GM21717 (cell line): ENCODE results near the gene KCTD2.

ENCODE experiments used
- ATAC-seq: cut with Tn5 transposase; IDR thresholded peaks from one replicate; pipeline ENCODE4 v1.9.1; 2021; ENCODE audit warnings: mild to moderate bottlenecking, moderate library complexity; ENCODE audit not compliant: unreplicated experiment

The KCTD2 gene

DNA sequence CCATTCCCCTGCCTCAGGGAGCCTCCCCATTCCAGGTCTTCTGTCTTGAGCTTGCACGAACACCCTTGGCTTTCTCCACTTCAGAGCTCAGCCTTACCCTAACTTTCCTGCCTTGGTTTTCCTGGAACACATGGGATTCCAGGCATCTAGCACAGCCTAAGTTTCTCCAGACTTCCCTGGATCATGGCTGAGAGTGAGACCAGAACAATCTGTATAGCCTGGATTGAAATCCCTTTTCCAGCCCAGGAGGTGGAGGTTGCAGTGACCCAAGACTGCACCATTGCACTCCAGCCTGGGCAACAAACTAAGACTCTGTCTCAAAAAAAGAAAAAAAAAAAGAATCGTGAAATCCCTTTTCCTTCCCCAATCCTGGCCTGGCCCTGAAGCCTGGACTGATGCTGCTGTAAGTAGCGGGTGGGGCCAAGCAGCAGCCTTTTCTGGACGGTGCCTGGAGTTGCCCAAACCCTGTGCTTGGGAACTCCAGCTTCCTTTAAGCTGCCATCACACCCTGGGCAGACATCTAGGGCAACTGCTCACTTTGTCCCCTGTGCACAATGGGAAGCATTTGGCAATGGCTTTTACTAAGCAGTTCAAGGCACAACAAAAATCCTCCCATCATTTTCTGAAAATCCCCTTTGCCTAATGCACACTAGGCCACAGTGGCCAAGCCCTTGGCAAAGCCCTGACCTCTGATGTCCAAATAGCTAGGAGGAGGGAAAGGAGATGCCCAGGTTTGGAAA is 28.7 kb downstream of the KCTD2 start:
- no peak for ATAC-seq

DNA sequence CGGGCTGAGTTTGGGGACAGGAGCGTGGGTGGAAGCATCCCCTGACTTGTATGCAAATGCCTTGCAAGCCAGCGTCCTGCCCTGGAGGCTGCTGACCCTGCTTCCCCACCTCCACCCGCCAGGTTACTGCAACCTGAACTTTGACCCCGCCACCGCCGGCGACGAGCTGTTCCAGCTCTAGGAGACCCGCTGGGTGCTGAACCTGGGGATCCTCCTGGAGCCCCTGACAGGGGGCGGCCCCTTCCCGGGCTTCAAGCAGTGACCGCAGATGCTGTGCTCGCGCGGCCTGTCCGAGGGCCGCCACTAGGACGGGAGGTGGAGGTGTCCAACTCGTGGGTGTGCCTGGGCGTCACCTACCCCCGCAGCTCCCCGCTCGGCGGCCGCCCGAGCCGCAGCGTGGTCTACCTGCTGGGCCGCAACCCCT is 30.1 kb downstream of the KCTD2 start:
- ATAC-seq, result no peak

DNA sequence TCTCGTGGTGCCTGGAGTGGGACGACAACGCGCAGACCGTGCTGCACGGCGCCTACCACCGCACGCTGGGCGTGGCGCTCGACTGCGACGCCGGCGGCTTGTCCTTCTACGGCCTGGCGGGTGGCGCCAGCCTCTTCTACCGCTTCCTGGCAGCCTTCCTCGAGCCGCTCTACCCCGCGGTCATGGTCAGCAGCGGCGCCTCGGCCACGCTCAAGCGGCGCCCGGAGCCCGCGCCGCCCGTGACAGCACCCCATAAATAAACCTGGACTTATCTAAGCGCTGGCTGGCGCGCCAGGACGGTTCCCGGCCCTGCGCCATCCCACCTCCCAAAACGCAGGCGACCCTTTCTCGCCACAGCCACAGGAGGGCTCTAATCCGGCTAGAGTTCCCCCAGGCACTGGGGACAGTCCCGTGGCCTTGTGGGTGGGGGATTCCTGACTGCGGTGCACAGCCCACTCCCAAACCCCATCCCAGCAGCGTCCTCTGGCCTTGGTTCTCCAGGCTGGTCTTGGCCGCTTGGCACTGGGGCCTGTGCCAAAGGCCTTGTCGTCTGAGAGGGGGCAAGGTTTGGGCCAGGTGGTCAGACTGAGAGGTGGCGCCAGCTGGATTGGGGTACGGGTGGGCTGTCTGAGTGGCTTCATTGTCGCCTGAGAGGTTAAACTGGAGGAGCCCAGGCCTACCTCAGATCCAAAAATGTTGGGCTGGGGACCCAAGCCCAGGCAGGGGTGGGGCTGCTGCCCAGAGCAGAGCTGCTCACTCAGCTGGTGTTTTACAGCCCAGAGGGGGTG is 30.7 kb downstream of the KCTD2 start:
- no peak for ATAC-seq

DNA sequence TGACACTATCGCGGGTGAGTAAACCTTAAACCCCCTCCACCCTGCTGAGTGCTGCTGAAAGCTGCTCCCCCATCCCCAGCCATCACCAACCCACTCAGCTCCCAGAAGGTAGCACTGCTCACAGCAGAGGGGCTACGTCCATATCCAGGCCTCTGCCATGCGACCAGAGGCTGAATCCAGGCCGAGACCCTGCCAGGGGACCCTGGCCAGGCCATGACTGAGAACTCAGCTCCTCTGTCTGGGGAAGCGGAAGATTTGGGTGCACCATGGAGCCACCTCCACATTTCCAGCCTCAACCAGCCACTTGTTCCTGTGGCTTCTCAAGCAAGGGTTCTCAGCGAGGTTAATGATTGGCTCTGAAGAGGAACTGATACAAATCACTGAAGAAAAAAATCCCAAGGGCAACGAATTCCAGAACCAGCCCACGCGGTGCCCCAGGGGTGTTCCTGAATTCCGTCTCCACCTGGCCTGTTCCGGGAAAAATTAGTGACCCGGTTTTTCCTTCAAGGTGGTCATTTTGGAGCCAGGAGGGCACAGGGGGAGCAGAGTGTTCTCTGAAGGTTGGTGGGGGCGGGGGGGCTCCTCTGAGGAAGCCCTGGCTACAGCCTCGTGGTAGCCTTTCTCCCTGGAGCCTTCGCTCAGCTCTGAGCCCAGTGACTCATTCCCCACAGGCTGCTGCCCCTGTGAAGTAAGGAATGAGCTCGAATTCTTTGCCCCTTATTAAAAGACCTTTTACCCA is 31.4 kb downstream of the KCTD2 start:
- ATAC-seq, result no peak

DNA sequence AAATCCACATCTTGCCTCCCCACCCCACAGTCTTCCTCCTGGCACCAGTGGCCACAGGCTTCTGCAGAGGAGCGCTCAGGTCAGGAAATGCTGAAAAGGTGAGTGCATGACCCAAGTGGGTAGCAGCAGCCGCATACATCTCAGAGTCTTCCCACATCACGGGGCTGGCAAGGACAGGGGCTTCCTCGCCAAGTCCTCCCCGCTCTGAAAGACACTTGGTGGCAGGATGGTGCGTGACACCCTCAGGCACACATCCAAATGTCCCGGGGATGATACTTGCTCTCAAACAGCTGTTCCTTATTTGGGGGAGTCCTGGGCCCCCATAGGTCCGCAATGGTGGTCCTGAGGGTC is 32.0 kb downstream of the KCTD2 start:
- ATAC-seq, result no peak

DNA sequence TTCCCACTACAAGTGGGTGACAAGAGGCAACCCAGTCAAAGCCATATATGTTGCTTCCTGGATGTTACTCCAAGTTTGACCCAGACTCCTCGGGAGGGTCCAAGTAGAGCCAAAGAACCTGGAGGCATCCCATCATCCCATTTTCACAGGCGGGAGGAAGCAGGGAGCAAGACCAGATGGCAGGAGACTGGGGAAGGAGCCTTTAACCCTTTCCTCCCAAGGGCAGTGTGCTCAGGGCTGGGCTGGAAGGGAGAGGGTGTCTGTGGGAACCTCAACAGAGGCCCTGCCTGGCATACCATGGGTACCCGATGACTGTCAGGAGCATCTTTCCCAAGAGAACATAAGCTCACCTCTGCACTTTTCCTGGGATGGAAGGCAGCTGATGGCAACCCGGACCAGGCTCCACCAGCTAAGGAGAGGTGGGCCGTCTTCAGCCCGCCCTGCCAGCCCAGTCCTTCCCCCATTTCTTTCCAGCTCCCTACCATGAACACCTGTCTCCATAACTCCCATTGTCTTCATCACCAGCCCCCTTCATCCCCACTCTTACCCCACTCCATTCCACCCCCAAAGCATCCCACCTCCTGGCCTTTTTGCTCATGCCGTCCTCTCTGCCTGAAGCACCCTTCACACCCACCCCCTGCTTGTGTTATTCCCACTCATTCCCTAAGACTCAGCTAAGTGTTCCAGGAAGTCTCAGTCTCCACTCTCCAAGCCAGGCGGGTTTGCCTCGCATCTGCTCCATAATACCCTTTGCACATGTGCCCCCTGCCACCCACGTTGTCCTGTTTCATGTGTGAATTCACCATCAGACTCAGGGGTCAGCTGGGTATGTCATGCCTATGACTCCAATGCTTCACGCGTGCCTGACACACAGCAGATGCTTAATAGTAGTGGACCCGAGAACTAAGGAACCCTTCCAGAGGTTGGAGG is 34.9 kb downstream of the KCTD2 start:
- no peak for ATAC-seq

DNA sequence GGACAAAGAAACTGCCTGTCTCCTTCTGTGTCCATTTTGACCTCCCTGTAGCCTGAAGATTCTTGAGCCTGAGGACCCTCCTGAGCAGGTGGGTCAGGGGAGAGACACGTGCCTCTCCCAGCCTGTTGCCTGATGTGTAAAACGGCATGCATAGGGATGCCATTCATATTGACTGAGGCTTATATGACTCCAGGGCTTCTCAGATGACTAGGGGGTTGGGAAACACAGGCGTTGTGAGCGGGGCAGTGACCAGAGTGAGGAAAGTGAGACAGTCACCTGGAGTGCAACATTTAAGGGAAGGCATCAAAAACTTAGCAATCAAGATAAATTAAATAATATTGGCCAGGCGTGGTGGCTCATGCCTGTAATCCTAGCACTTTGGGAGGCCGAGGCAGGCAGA is 35.7 kb downstream of the KCTD2 start:
- no peak for ATAC-seq

DNA sequence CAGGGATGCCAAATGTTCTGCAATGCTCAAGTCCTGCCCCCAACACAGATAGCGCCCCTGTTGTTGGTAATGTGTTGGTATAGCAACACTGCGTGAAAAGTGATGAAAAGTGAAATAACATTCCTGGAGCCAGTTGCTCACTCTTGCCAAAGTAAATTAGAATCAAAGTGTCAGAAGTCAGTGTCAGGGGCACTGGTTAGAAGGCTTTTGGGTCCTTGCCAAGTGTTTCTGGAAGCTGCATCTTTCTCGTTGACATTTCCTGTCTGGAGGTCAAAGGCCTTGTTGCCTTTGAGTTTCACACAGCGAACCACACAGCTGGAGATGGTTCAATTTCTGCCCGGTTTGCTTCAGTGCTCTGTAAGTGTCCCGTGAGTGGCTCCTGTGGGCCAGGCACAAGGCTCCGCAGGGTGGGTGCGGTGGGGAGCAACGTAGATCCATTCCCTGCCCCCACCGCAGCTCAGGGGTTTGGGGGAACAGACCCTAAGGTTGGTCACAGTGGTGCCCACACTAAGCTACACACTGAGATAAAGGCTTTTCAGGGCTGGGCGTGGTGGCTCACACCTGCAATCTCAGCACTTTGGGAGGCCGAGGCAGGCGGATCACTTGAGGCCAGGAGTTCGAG is 37.1 kb downstream of the KCTD2 start:
- no peak for ATAC-seq

DNA sequence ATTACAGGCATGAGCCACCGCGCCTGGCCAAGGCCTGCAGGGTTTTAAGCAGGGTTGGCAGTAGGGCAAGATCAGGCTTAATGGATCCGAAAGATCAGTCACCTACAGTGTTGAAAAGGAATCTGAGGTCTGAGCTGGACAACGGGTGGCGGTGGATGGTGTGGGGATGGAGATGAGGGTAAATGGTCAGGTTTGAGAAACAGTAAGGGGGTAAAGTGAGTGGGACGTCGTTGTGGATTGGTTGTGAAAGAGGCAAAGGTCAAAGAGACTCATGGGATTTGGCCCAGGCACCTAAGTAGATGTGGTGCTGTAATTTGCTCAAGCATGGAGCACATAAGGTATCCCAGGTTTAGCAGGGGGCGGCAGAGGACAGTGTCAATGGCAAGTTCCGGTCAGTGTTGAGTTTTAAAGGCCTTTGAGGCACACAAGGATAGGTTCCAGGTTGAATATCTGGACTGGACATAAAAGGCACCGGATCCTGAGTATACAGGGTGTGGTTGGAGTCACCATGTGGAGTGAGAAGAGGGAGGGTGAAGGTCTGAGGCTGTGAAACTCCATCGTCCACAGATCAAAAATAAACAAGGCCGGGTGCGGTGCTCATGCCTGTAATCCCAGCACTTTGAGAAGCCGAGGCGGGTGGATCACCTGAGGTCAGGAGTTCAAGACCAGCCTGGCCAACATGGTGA is 39.6 kb downstream of the KCTD2 start:
- ATAC-seq, result no peak

DNA sequence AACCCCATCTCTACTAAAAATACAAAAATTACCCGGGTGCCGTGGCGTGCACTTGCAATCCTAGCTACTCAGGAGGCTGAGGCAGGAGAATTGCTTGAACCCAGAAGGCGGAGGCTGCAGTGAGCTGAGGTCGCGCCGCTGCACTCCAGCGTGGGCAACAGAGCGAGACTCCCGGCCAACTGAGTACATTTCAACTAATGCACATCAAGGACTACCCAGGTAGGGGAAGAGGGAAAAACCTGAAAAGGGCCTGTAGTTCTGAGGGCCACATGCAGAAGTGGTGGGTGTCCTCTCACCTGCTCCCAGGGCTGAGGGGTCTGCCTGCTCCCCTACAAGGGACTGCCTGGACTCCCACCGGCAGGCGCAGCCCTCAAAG is 40.1 kb downstream of the KCTD2 start:
- no peak for ATAC-seq

DNA sequence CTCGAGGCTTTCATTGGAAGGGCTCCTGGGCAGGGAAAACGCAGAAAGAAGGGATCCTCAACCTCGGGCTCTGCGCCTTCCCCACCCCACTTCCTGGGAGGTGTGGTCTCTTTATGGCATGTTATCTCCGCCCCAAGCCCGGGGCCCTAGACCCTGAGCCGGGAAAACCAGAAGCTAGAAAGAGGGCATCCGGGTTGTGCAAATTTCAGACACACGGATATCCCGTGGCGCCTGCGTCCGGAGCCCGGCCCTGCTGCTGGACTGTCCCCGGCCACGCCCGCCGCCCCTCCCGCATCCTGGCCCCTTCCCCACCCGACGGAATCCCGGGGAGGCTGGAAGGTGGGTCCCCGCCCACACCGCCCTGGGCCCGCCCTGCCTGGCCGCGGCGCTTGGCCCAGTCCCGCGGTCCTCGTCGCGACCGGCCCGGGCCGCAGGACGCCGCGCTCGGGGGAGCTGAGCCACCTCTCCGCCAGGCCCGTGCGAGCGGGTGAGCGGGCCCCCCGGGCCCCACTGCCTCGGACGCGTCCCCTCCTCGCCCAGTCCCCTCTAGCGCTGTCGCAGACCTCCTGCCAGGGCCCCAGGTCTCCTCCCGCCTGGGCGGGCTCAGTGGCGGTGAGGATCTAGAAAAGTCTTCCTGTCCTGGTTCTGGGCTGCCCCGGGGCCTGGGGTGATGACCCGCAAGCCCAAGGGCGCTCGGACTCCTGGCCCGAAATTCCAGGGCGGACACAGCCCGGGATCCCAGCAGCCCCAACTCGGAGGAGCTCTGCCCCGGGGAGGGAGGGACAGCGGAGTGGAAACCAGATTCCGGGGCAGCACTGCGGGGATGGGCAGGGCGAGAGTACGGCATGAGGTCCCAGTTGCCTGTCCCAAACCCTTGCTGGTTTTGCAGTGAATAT is 40.8 kb downstream of the KCTD2 start, which contains the start of gene SLC16A5:
TSS of gene SLC16A5 (plus strand) at position 397 of the 896 bp plus-strand sequence. CDS start 5,683 bp downstream, outside the sequence.
- ATAC-seq, result no peak

DNA sequence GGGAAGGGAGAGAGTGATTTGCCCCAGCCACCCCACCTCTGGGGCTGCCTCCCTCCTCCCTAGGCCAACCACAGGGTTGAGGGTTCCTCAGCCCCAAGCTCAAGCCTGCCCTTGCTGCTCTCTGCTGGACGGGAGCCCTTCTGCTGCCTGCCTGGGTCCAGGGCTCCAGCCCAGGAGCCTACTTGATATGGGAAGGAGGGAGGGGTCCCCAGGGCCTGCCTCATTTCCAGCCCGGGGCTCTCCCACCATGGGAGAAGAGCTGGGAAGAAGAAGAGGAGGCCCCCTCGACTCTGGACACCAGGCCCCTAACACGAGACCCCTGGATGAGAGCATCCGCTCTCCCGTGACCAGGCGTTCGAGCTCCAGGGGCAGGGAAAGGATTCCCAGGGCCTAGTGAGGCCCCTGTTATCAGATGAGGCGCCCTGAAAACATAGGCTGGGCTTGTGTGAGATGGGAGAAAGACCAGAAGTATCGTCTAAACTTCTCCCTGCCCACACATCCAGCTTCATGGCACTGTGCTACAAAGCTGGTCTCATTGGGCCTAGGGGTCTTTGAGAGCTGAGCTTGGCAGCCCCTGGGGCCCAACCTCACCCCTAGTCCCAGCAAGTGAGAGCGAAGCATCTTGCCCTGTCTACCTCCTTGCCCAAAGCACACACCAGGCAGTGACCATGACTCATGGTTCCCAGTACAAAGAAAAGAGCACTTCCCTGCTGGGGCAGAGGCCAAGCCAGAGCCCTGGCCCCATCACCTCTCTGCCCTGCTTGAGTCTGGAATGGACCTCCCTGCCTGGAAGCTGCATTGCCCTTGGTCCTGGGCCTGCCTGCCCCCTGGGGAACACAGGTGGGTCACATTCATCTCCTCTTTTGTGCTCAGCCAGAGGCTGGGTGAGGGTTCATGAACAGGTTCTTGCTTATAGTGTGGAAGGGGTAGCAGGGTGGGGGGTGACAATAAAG is 41.7 kb downstream of the KCTD2 start:
- ATAC-seq, result no peak

DNA sequence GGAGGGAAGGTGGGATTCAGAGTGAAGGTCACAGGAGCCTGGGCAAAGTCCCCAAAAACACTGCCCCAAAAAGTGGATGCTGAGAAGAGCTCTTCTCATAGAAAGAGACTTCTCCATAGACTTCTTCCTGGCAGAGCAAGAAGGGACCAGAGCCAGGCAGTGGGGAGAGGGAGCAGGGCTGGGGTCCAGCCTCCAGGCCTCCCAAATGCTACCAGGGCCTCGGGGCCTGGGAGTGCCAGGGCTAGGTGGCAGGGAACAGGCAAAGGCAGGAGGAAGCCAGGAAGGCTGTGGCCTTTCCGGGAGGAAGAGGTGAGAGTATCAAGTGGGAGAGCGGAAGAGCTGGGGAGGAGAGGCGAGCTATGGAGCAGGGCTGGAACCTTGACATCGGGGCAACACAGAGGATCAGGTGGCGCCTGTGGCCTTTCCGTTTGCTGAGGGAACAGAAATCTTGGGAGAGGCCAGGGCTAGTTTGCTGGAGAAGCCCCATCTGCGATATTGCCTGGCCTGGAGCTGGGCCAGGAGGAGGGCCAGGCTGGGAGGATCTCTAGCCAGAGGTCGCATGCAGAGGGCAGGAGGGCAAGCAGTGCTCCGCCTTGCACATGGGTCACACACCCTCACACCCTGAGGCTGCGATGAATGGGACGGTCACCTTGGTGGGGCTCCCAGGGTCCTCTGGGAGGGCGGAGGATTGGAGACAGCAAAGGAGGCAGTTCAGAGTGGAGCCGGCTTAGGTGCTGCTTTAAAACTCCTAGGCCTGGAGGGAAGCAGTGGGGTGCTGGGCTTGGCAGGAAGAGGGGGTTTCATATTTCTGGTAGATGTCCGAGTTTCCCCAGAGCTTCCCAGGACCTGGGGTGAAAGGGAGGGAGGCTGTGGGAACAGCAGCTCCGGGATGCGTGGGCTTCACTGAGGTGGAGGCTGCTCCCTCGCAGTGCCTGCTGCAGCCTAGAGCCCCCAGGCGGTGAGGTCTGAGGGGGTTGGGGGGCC is 44.1 kb downstream of the KCTD2 start:
- ATAC-seq, result no peak

DNA sequence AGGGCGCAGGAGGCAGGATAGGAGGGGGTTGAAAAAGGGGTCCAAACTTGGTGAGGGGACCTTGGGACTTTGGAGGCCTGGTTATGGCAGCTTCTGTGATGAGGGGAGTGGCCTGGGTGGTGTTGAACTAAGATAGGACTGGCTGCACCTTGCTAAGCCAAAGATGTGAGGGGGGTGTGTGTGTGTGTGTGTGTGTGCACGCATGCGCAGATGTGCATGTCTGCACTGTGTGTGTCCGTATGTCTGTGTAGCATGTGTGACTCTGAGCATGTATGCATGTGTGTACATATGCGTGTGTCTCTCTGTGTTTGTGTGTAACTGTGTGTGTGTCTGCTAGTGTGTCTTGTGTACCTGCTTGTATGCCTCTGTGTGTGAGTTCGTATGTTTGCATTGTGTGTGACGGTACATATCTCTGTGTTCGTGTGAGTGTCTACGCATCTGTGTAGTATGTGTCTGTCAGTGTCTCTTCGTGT is 44.9 kb downstream of the KCTD2 start:
- ATAC-seq, result no peak

DNA sequence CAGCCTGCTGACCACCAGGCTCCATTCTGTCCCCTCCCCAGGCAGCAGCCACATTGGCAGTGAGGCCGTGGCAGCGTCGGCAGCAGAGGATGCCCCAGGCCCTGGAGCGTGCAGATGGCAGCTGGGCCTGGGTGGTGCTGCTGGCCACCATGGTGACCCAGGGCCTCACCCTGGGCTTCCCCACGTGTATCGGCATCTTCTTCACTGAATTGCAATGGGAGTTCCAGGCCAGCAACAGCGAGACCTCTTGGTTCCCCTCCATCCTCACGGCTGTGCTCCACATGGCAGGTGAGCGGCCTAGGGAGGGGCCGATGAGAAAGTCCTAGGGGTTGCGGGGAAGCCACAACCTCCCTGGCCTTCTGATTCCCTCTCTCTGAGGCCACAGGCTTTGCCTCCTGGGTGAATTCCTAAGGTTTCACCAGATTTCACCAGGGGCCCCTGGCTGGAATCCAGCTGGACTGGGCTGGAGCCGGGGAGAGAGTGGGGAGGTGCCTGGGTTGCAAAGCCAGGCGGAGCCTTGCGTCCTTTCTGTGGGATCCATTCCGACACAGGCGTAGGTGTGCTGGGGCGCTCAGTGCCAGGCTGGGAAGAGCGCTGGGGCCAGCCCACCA is 46.6 kb downstream of the KCTD2 start:
- no peak for ATAC-seq
